Measurements from ENCODE around the gene RUNX3.

- TF ChIP-seq CTCF (tag by site-specific recombination; IDR thresholded peaks at IDR 0.05) (no peak), ZNF133 (tag by site-specific recombination; IDR thresholded peaks at IDR 0.05) (no peak)
Measured at GRCh38 chr1:24913274-24913604, 16.8 kb downstream of the RUNX3 start.

All from HEK293 (cell line).